HepG2 (cell line): ENCODE measurements around the gene GDF7. TPM values are rescaled to one million over a fixed set of nuclear protein-coding genes. Genes with fewer than 3 reads are reported as not detected.
A peak's percentile ranks its signal among the peaks of the same experiment; 100 is the strongest.

Experiments used
- AHDC1 ChIP-seq: sonication (generic); formaldehyde crosslinking; IDR thresholded peaks from 2 replicates; pipeline ENCODE4 v1.5.1; 2020; ENCODE audit warnings: mild to moderate bottlenecking, missing genetic modification reagents, borderline replicate concordance
- ARID5B ChIP-seq: IDR thresholded peaks from 2 replicates; pipeline ENCODE4 v1.4.0; 2020; ENCODE audit warnings: mild to moderate bottlenecking, missing genetic modification reagents
- CREB1 ChIP-seq, 2 experiments: fragments of 450-650 bp in 1 of 2; IDR thresholded peaks; 2 replicates each; pipeline ENCODE4 v1.6.1; 2016 to 2017; ENCODE audit warnings: control low read depth in 1 of 2, mild to moderate bottlenecking in 1 of 2, missing compliant biosample characterization in 1 of 2, missing genetic modification characterization in 1 of 2
- EP300 ChIP-seq, 3 experiments: sonication (generic) in 1 of 3; formaldehyde crosslinking in 1 of 3; IDR thresholded peaks; 2 replicates each; pipeline versions ENCODE4 v1.5.1 to v1.6.1; 2011 to 2020; ENCODE audit warnings: low read depth in 2 of 3, low read length in 2 of 3, borderline replicate concordance in 1 of 3, improper control_type of control experiment in 1 of 3, mild to moderate bottlenecking in 1 of 3, missing genetic modification reagents in 1 of 3, moderate library complexity in 1 of 3
- JARID2 ChIP-seq: sonication (generic); formaldehyde crosslinking; IDR thresholded peaks from 2 replicates; pipeline ENCODE4 v1.8.1; 2023; ENCODE audit warnings: missing genetic modification reagents, inconsistent platforms; ENCODE audit not compliant: insufficient replicate concordance
- NCOR1 ChIP-seq: fragments of 200-600 bp; sonication (generic); IDR thresholded peaks from 2 replicates; pipeline ENCODE4 v1.7.0; 2017; ENCODE audit warnings: antibody characterized with exemption, low read length, borderline replicate concordance
- UBTF ChIP-seq: sonication (generic); formaldehyde crosslinking; IDR thresholded peaks from 2 replicates; pipeline ENCODE4 v1.4.0; 2020; ENCODE audit warnings: mild to moderate bottlenecking, missing genetic modification reagents
- ZBTB4 ChIP-seq: sonication (generic); formaldehyde crosslinking; IDR thresholded peaks from 2 replicates; pipeline ENCODE4 v1.4.0; 2020; ENCODE audit warnings: missing genetic modification reagents, mild to moderate bottlenecking, borderline replicate concordance
- ZNF101 ChIP-seq: sonication (generic); formaldehyde crosslinking; IDR thresholded peaks from 2 replicates; pipeline ENCODE4 v1.4.0; 2020; ENCODE audit warnings: mild to moderate bottlenecking, low read depth, missing genetic modification reagents, borderline replicate concordance
- ZNF772 ChIP-seq: sonication (generic); formaldehyde crosslinking; IDR thresholded peaks from 2 replicates; pipeline ENCODE4 v1.5.0; 2020; ENCODE audit warnings: mild to moderate bottlenecking, missing genetic modification reagents
- polyA plus RNA-seq, 8 experiments: library from polyadenylated mRNA; depleted of rRNA in 3 of 8; stranded (reverse) in 7 of 8; unstranded in 1 of 8; fragments of >200 nt; fragmentation: Illumina TruSeq in 4 of 8; extraction: Trizol in 4 of 8; gene quantifications; 2 replicates each; pipeline versions ENCODE4 v1.2.1 to v1.2.3, GENCODE V29; 2011 to 2016; ENCODE audit warnings: low read depth in 4 of 8, missing spikeins in 1 of 8, mixed read lengths in 1 of 8; ENCODE audit not compliant: insufficient read depth in 1 of 8
- total RNA-seq, 5 experiments: library from RNA; depleted of rRNA; stranded (reverse); fragments of >200 nt; fragmentation: Illumina TruSeq; extraction: Trizol; gene quantifications; 2 replicates each; pipeline ENCODE4 v1.2.3, GENCODE V29; 2016; ENCODE audit warnings: low read depth in 1 of 5

The GDF7 gene
- total and polyA plus RNA-seq, 2 of the 13 experiments (the other 11 are each of a cell fraction or from before 2014, with no cell fraction given): 1.6 to 15.0 TPM

GRCh38 chr2:20728114-20728758, 61.3 kb downstream of the GDF7 start (continued):
- TF ChIP-seq ZNF101: 0 out of 2 replicates have a peak, but pooled peaks have one; percentile 23
- TF ChIP-seq AHDC1 (CRISPR knock-in tag): peak; percentile 96
- no peak for TF ChIP-seq JARID2 (CRISPR knock-in tag)
- TF ChIP-seq CREB1 (IDR thresholded peaks at IDR 0.05): 0 out of 2 replicates have a peak, but pooled peaks have one; percentile 10
- TF ChIP-seq CREB1 (CRISPR knock-in tag; IDR thresholded peaks at IDR 0.05): peak; percentile 82
- TF ChIP-seq EP300 (IDR thresholded peaks at IDR 0.05; ENCODE audit: low read depth in 2 of 2, low read length in 2 of 2): peak; percentile 69 to 92; a peak in 2 of 4 replicates
- peak; percentile 67; the same call in 1 of the 2 replicates for TF ChIP-seq EP300 (CRISPR knock-in tag; IDR thresholded peaks at IDR 0.05; ENCODE audit: borderline replicate concordance)
- TF ChIP-seq NCOR1: peak; percentile 98
- 0 out of 2 replicates have a peak, but pooled peaks have one; percentile 41 for TF ChIP-seq UBTF (CRISPR knock-in tag)
- no peak for TF ChIP-seq ZBTB4 (CRISPR knock-in tag)
- peak; percentile 82; the same call in 1 of the 2 replicates for TF ChIP-seq ZNF772 (CRISPR knock-in tag)
- TF ChIP-seq ARID5B (CRISPR knock-in tag): peak; percentile 99
